ENCODE measurements around the gene PRKCB.

DNA sequence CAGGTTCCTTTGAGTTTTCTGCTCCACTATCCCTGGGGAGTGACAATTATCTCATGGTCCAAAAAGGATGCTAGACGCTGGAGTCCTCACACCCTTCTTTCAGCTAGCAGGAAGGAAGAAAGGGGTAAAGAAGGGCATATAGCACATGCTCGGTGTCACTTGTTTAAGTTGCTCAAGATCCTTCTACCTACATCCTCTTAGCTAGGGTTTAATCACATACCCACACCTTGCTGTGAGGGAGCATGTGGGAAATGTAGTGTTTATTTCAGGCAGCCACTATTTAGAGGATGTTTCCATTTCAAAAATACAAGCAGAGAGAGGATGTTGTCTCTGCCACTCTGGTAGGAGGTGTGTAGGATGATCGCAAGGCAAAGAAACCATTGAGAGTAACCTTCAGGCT lies 4.5 kb downstream of the PRKCB start:
- TF ChIP-seq, protein P1, sequence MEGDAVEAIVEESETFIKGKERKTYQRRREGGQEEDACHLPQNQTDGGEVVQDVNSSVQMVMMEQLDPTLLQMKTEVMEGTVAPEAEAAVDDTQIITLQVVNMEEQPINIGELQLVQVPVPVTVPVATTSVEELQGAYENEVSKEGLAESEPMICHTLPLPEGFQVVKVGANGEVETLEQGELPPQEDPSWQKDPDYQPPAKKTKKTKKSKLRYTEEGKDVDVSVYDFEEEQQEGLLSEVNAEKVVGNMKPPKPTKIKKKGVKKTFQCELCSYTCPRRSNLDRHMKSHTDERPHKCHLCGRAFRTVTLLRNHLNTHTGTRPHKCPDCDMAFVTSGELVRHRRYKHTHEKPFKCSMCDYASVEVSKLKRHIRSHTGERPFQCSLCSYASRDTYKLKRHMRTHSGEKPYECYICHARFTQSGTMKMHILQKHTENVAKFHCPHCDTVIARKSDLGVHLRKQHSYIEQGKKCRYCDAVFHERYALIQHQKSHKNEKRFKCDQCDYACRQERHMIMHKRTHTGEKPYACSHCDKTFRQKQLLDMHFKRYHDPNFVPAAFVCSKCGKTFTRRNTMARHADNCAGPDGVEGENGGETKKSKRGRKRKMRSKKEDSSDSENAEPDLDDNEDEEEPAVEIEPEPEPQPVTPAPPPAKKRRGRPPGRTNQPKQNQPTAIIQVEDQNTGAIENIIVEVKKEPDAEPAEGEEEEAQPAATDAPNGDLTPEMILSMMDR (conservative IDR thresholded peaks at IDR 0.05 in 1 of 2, IDR thresholded peaks at IDR 0.05 in 1 of 2; ENCODE audit: low read depth in 1 of 2, low read length in 2 of 2), result no peak
- no peak for TF ChIP-seq EZH2 (IDR thresholded peaks at IDR 0.05; ENCODE audit: low read length, missing control alignments)
